ENCODE measurements around the gene RNF186. TPM values are rescaled to one million over a fixed set of nuclear protein-coding genes. Genes with fewer than 3 reads are reported as not detected.

RNF186 gene
- total and polyA plus RNA-seq, 2 of the 13 experiments (the other 11 are each of a cell fraction or from before 2014, with no cell fraction given) = 0.07 to 0.20 TPM

GRCh38 chr1:19800076-19800804 lies 14.8 kb downstream of the RNF186 start (continued):
- TF ChIP-seq KLF13 (CRISPR knock-in tag; IDR thresholded peaks at IDR 0.05) (no peak), ZNF83 (CRISPR knock-in tag; IDR thresholded peaks at IDR 0.05; ENCODE audit: borderline replicate concordance) (no peak), ZNF296 (CRISPR knock-in tag; conservative IDR thresholded peaks at IDR 0.05) (no peak), DDIT3 (CRISPR knock-in tag; IDR thresholded peaks at IDR 0.05) (no peak), SOX13 (IDR thresholded peaks at IDR 0.05) (no peak), SOX13 (CRISPR knock-in tag; conservative IDR thresholded peaks at IDR 0.05 in 1 of 2, IDR thresholded peaks at IDR 0.05 in 1 of 2) (no peak), MLX (CRISPR knock-in tag; IDR thresholded peaks at IDR 0.05) (no peak), STAT6 (CRISPR knock-in tag; IDR thresholded peaks at IDR 0.05; ENCODE audit: borderline replicate concordance) (no peak), THAP7 (CRISPR knock-in tag; IDR thresholded peaks at IDR 0.05) (no peak), THAP11 (CRISPR knock-in tag; IDR thresholded peaks at IDR 0.05) (no peak), ZNF326 (CRISPR knock-in tag; IDR thresholded peaks at IDR 0.05; ENCODE audit: borderline replicate concordance) (no peak), PREB (CRISPR knock-in tag; IDR thresholded peaks at IDR 0.05) (no peak), CC2D1A (CRISPR knock-in tag; IDR thresholded peaks at IDR 0.05) (no peak), ZNF335 (CRISPR knock-in tag; IDR thresholded peaks at IDR 0.05) (peak; percentile 55; the same call in 1 of the 2 replicates), ZNF260 (CRISPR knock-in tag; IDR thresholded peaks at IDR 0.05; ENCODE audit: borderline replicate concordance, low read depth) (no peak)

Data from HepG2 (cell line).